ENCODE results near the gene NUP42. TPM values are rescaled to one million over a fixed set of nuclear protein-coding genes. Genes with fewer than 3 reads are reported as not detected.

The NUP42 gene
- total RNA-seq, 1 donor from 2014 or later, result 36.9 TPM

DNA sequence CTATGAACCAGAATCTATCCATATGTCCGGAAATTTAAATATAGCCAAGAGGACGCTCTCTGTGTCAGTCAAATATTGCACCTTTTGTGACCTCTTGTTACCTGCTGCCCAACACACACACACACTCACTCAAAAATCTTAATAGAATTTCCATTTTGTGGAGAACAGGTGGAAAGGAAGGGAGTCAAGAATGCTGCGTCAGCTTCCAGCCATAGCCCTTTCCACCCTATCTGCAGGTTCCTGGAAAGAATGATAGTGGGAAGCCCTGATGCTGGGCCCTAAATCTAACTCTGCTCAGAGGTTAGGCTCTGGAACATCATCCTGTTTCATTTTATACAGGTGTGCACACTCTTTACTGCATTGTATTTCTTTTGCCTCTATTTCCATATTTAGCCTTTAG is 55.2 kb downstream of the NUP42 start:
- Histone ChIP-seq H3K9ac (ENCODE audit: low read length) (no peak overlapping the region), H3K9me3 (ENCODE audit: insufficient read depth, low read depth, low read length) (no peaks in the 10 kb centered on the region), H3K4me1 (ENCODE audit: insufficient read depth, low read length) (no peaks in the 10 kb centered on the region), H3K4me2 (ENCODE audit: low read length) (no peak overlapping the region), H4K20me1 (ENCODE audit: insufficient read depth, low read length) (no peaks in the 10 kb centered on the region), H2AFZ (ENCODE audit: low read depth, low read length) (no peak overlapping the region), H3K79me2 (ENCODE audit: insufficient read depth, low read length) (no peaks in the 10 kb centered on the region), H3K36me3 (ENCODE audit: insufficient read depth, low read length) (no peaks in the 10 kb centered on the region), H3K27ac (ENCODE audit: low read depth, low read length) (no peak overlapping the region), H3K27me3 (ENCODE audit: insufficient read depth, low read length) (no peaks in the 10 kb centered on the region), H3K4me3 (ENCODE audit: insufficient read depth, low read depth, low read length) (no peak overlapping the region)
- no peak overlapping the region for H3K4me3 Mint-ChIP-seq (ENCODE audit: unreplicated experiment)
- no peaks in the 10 kb centered on the region for H3K27me3 Mint-ChIP-seq (ENCODE audit: low read depth, unreplicated experiment)
- H3K9me3 Mint-ChIP-seq (ENCODE audit: unreplicated experiment), result peaks cover 2% of the 10 kb centered on the region
- FAIRE-seq (no peak), DNase-seq (ENCODE audit: low read depth) (no peak)
- no peak for TF ChIP-seq CTCF (IDR thresholded peaks at IDR 0.05; ENCODE audit: insufficient read depth, low read depth, low read length)
- no peak for TF ChIP-seq EZH2 (IDR thresholded peaks at IDR 0.05; ENCODE audit: insufficient read depth, low read length)
- H3K36me3 Mint-ChIP-seq (ENCODE audit: low read depth, unreplicated experiment), result no peaks in the 10 kb centered on the region
- no peak overlapping the region for H3K27ac Mint-ChIP-seq (ENCODE audit: unreplicated experiment)
- no peaks in the 10 kb centered on the region for H3K4me1 Mint-ChIP-seq (ENCODE audit: low read depth, unreplicated experiment)

DNA sequence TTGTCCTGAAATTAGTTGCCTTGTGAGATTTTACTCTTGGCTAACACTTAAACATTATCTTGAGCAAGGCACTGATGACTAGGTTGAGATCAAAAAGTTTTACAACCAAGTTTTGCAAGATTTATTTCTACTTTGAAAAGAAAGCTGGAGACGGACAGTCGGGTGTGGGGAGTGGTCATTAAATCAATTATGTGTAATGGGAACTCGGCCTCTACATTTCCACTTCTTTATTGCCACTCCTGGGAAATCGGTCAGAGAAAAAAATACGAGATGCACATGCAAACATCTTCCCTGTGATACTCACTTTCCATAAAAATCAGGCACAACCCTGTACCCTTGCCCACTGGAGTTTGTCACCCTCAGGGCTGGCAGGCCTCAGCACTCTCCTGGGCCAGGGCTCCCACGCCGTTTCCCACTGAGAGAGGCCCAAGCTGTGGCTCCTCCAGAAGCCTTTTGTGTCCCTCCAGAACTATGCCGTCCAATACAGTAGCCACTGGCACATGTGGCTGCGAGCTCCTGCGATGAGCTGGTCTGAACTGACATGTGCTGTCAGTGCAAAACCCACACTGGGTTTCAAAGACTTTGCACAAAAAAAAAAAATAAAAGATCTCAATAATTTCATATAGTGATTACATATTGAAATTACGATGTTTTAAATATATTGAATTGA is 57.3 kb downstream of the NUP42 start:
- Mint-ChIP-seq H3K36me3 (ENCODE audit: low read depth, unreplicated experiment) (no peaks in the 10 kb centered on the region), H3K9me3 (ENCODE audit: unreplicated experiment) (no peaks in the 10 kb centered on the region), H3K4me1 (ENCODE audit: low read depth, unreplicated experiment) (no peaks in the 10 kb centered on the region), H3K27ac (ENCODE audit: unreplicated experiment) (no peak overlapping the region), H3K27me3 (ENCODE audit: low read depth, unreplicated experiment) (no peaks in the 10 kb centered on the region), H3K4me3 (ENCODE audit: unreplicated experiment) (no peak overlapping the region)
- no peak overlapping the region for H2AFZ ChIP-seq (ENCODE audit: low read depth, low read length)
- no peak for TF ChIP-seq CTCF (IDR thresholded peaks at IDR 0.05; ENCODE audit: insufficient read depth, low read depth, low read length)
- no peak for TF ChIP-seq EZH2 (IDR thresholded peaks at IDR 0.05; ENCODE audit: insufficient read depth, low read length)
- no peak overlapping the region for H3K9ac ChIP-seq (ENCODE audit: low read length)
- DNase-seq (ENCODE audit: low read depth), result no peak
- no peak overlapping the region for H3K4me2 ChIP-seq (ENCODE audit: low read length)
- no peaks in the 10 kb centered on the region for H3K79me2 ChIP-seq (ENCODE audit: insufficient read depth, low read length)
- no peaks in the 10 kb centered on the region for H3K36me3 ChIP-seq (ENCODE audit: insufficient read depth, low read length)
- no peaks in the 10 kb centered on the region for H3K9me3 ChIP-seq (ENCODE audit: insufficient read depth, low read depth, low read length)
- no peak for FAIRE-seq
- no peaks in the 10 kb centered on the region for H3K4me1 ChIP-seq (ENCODE audit: insufficient read depth, low read length)
- no peaks in the 10 kb centered on the region for H4K20me1 ChIP-seq (ENCODE audit: insufficient read depth, low read length)
- H3K4me3 ChIP-seq (ENCODE audit: insufficient read depth, low read depth, low read length), result no peak overlapping the region
- H3K27ac ChIP-seq (ENCODE audit: low read depth, low read length), result no peak overlapping the region
- peaks cover 3% of the 10 kb centered on the region for H3K27me3 ChIP-seq (ENCODE audit: insufficient read depth, low read length)

GRCh38 chr7:23239698-23240097 is 57.9 kb downstream of the NUP42 start:
- DNase-seq (ENCODE audit: low read depth) (no peak), FAIRE-seq (no peak)
- H3K9ac ChIP-seq (ENCODE audit: low read length), result no peak overlapping the region
- H3K4me1 ChIP-seq (ENCODE audit: insufficient read depth, low read length), result no peaks in the 10 kb centered on the region
- H3K4me3 ChIP-seq (ENCODE audit: insufficient read depth, low read depth, low read length), result no peak overlapping the region
- no peak overlapping the region for H3K27ac Mint-ChIP-seq (ENCODE audit: unreplicated experiment)
- H3K27me3 Mint-ChIP-seq (ENCODE audit: low read depth, unreplicated experiment), result no peaks in the 10 kb centered on the region
- H3K4me3 Mint-ChIP-seq (ENCODE audit: unreplicated experiment), result no peak overlapping the region
- H3K27ac ChIP-seq (ENCODE audit: low read depth, low read length), result no peak overlapping the region
- H3K4me1 Mint-ChIP-seq (ENCODE audit: low read depth, unreplicated experiment), result no peaks in the 10 kb centered on the region
- peaks cover 3% of the 10 kb centered on the region for H3K27me3 ChIP-seq (ENCODE audit: insufficient read depth, low read length)
- TF ChIP-seq EZH2 (IDR thresholded peaks at IDR 0.05; ENCODE audit: insufficient read depth, low read length), result no peak
- TF ChIP-seq CTCF (IDR thresholded peaks at IDR 0.05; ENCODE audit: insufficient read depth, low read depth, low read length), result no peak
- H3K36me3 Mint-ChIP-seq (ENCODE audit: low read depth, unreplicated experiment), result no peaks in the 10 kb centered on the region
- H3K36me3 ChIP-seq (ENCODE audit: insufficient read depth, low read length), result no peaks in the 10 kb centered on the region
- H3K9me3 ChIP-seq (ENCODE audit: insufficient read depth, low read depth, low read length), result no peaks in the 10 kb centered on the region
- no peaks in the 10 kb centered on the region for H4K20me1 ChIP-seq (ENCODE audit: insufficient read depth, low read length)
- H3K79me2 ChIP-seq (ENCODE audit: insufficient read depth, low read length), result no peaks in the 10 kb centered on the region
- H3K4me2 ChIP-seq (ENCODE audit: low read length), result no peak overlapping the region
- no peaks in the 10 kb centered on the region for H3K9me3 Mint-ChIP-seq (ENCODE audit: unreplicated experiment)
- H2AFZ ChIP-seq (ENCODE audit: low read depth, low read length), result no peak overlapping the region
